Naive thymus-derived CD4-positive, alpha-beta T cell (primary cell): ENCODE data around the gene IKBKE. TPM values are rescaled to one million over a fixed set of nuclear protein-coding genes. Genes with fewer than 3 reads are reported as not detected.

ENCODE experiments used
- ATAC-seq: fragments of 150-1000 bp; cut with Tn5 transposase; 2 replicates; pipeline ENCODE4 v1.10.0; 2021; ENCODE audit warnings: mild to moderate bottlenecking, moderate library complexity
- CTCF ChIA-PET: fragments of 350-600 bp; sonication (Branson Sonifier 250); formaldehyde crosslinking; loops from one replicate; lab custom pipeline; 2021; ENCODE audit warnings: antibody characterized with exemption; lab: Charles Lee
- POLR2A ChIA-PET: fragments of 350-600 bp; sonication (Branson Sonifier 250); formaldehyde crosslinking; loops from one replicate; lab custom pipeline; 2021; ENCODE audit warnings: antibody characterized with exemption, inconsistent platforms; lab: Charles Lee
- DNase-seq, 9 donors: peaks; one replicate each; pipeline versions ENCODE4 v3.0.0 to v3.0.0-alpha.2; 2020 to 2022; ENCODE audit warnings: mixed read lengths in 1 of 9
- H3K27ac ChIP-seq: one replicate; pipeline ENCODE4 v1.7.0; 2013; ENCODE audit warnings: mild to moderate bottlenecking, low read depth, low read length, moderate library complexity
- H3K27me3 ChIP-seq, 2 donors: one replicate each; pipeline ENCODE4 v1.7.0; 2013; ENCODE audit warnings: low read length in 2 of 2, mild to moderate bottlenecking in 2 of 2, moderate library complexity in 2 of 2; ENCODE audit not compliant: control insufficient read depth in 2 of 2, insufficient read depth in 2 of 2
- H3K36me3 ChIP-seq, 3 experiments: 1 replicate in 2 of 3; 2 replicates in 1 of 3; pipeline ENCODE4 v1.7.0; 2013; ENCODE audit warnings: low read length in 3 of 3, mild to moderate bottlenecking in 3 of 3, moderate library complexity in 1 of 3; ENCODE audit not compliant: insufficient read depth in 3 of 3, control insufficient read depth in 2 of 3
- H3K4me1 ChIP-seq, 2 donors: one replicate each; pipeline ENCODE4 v1.7.0; 2013; ENCODE audit warnings: low read length in 2 of 2, mild to moderate bottlenecking in 2 of 2, moderate library complexity in 1 of 2; ENCODE audit not compliant: control insufficient read depth in 2 of 2, insufficient read depth in 2 of 2
- H3K4me3 ChIP-seq: 2 replicates; pipeline ENCODE4 v1.7.0; 2013; ENCODE audit warnings: mild to moderate bottlenecking, low read length
- H3K9me3 ChIP-seq, 3 experiments: 1 replicate in 2 of 3; 2 replicates in 1 of 3; pipeline ENCODE4 v1.7.0; 2013; ENCODE audit warnings: low read length in 3 of 3; ENCODE audit not compliant: control insufficient read depth in 2 of 3
- H3K27ac Mint-ChIP-seq, 9 donors: one replicate each; pipeline ENCODE4 v1.8.0; 2020 to 2022; ENCODE audit warnings: mixed read lengths in 9 of 9, mild to moderate bottlenecking in 8 of 9, moderate library complexity in 5 of 9, inconsistent platforms in 2 of 9
- H3K27me3 Mint-ChIP-seq, 5 donors: one replicate each; pipeline ENCODE4 v1.8.0; 2021 to 2022; ENCODE audit warnings: mixed read lengths in 5 of 5, mild to moderate bottlenecking in 1 of 5
- H3K36me3 Mint-ChIP-seq, 5 donors: one replicate each; pipeline ENCODE4 v1.8.0; 2020 to 2022; ENCODE audit warnings: mixed read lengths in 5 of 5, mild to moderate bottlenecking in 3 of 5, inconsistent platforms in 1 of 5
- H3K4me1 Mint-ChIP-seq, 7 donors: one replicate each; pipeline ENCODE4 v1.8.0; 2020 to 2022; ENCODE audit warnings: mixed read lengths in 7 of 7, mild to moderate bottlenecking in 3 of 7, inconsistent platforms in 1 of 7
- H3K4me3 Mint-ChIP-seq, 10 donors: one replicate each; pipeline ENCODE4 v1.8.0; 2020 to 2022; ENCODE audit warnings: mild to moderate bottlenecking in 10 of 10, mixed read lengths in 10 of 10, moderate library complexity in 6 of 10, inconsistent platforms in 2 of 10
- H3K9me3 Mint-ChIP-seq, 11 donors: one replicate each; pipeline ENCODE4 v1.8.0; 2020 to 2022; ENCODE audit warnings: mixed read lengths in 11 of 11, mild to moderate bottlenecking in 4 of 11, inconsistent platforms in 1 of 11, moderate library complexity in 1 of 11
- intact Hi-C, 2 donors: fragments of 100-400 bp; cut with micrococcal nuclease; formaldehyde crosslinking; loops; one replicate each; pipeline ENCODE4 v1.15.1; 2023
- polyA plus RNA-seq, 2 donors: library from polyadenylated mRNA; unstranded; fragments of 300-500 nt; fragmentation: Illumina TruSeq; gene quantifications; one replicate each; pipeline ENCODE4 v1.2.3, GENCODE V29; 2021
- total RNA-seq, 6 experiments: library from RNA in 5 of 6; stranded (reverse) in 5 of 6; gene quantifications; 1 replicate in 5 of 6; 2 replicates in 1 of 6; pipeline ENCODE4 v1.2.3 and lab custom pipeline; 2021 to 2026

The IKBKE gene
- total and polyA plus RNA-seq, 7 experiments from 2014 or later: 32.5 to 177 (median 60.4) TPM

- peaks cover 55 to 93% (median 80%) of the 10 kb centered on the region in 7 donors for H3K4me1 Mint-ChIP-seq
- H3K4me1 ChIP-seq: peaks cover 64 to 66% of the 10 kb centered on the region in 2 donors
- POLR2A ChIA-PET: interaction anchor here (0.6 to 2.7 kb wide), 12 partner anchors 7 to 1028 kb away, joined by 3 to 10 read pairs (median 5); partner anchors contain the start of genes EIF2D and RASSF5
- H3K27me3 Mint-ChIP-seq: no peaks in the 10 kb centered on the region
- H3K27ac ChIP-seq: peak overlapping the region; percentile 78
- CTCF ChIA-PET: interaction anchor here (0.8 to 3.2 kb wide), 13 partner anchors 7 to 194 kb away, joined by 3 to 30 read pairs (median 6); no protein-coding TSS in a partner anchor
- no peaks in the 10 kb centered on the region for H3K27me3 ChIP-seq
- intact Hi-C loops: no loop called here
- H3K36me3 Mint-ChIP-seq: peaks cover 3 to 31% (median 5%) of the 10 kb centered on the region in 5 donors
- peaks cover 0 to 24% (median under 1%) of the 10 kb centered on the region in 3 experiments for H3K36me3 ChIP-seq
- peak overlapping the region; percentile 61 to 97 (median 86) for H3K27ac Mint-ChIP-seq
- peak in 3 of 9 donors; percentile 22 to 46 (median 40) for DNase-seq
- peak overlapping the region; percentile 88 to 95 (median 93) for H3K4me3 Mint-ChIP-seq
- H3K4me3 ChIP-seq: peak overlapping the region; percentile 98
- H3K9me3 ChIP-seq: no peaks in the 10 kb centered on the region
- ATAC-seq: peak; percentile 26
- H3K9me3 Mint-ChIP-seq: peaks cover 0 to 4% (median 0%) of the 10 kb centered on the region in 11 donors
Observed at GRCh38 chr1:206469411-206469932, 804 bp upstream of the IKBKE start.

GRCh38 chr1:206470692-206471414, 577 bp downstream of the IKBKE start:
- Histone ChIP-seq H3K4me3 (peak overlapping the region; percentile 98), H3K4me1 (peaks cover 63 to 64% of the 10 kb centered on the region in 2 donors), H3K9me3 (no peaks in the 10 kb centered on the region), H3K27me3 (no peaks in the 10 kb centered on the region), H3K36me3 (peaks cover 0 to 37% (median 8%) of the 10 kb centered on the region in 3 experiments), H3K27ac (peak overlapping the region; percentile 78)
- POLR2A ChIA-PET: interaction anchor here (0.6 to 2.7 kb wide), 14 partner anchors 8 to 451 kb away, joined by 3 to 10 read pairs (median 3); partner anchors contain the start of gene EIF2D
- CTCF ChIA-PET: interaction anchor here (0.6 to 3.2 kb wide), 19 partner anchors 8 to 534 kb away, joined by 3 to 30 read pairs (median 4); partner anchors contain the start of gene RASSF5
- intact Hi-C loops: loop anchor here (1.0 to 5.0 kb wide), 6 partner anchors 9 to 582 kb away; partner anchors contain the start of genes EIF2D (in 1 of the 2), MAPKAPK2 (in 1 of the 2), PFKFB2 (in 1 of the 2) and RASSF5 (in 1 of the 2)
- ATAC-seq: peak; percentile 51
- H3K4me1 Mint-ChIP-seq: peaks cover 56 to 82% (median 75%) of the 10 kb centered on the region in 7 donors
- H3K27ac Mint-ChIP-seq: peak overlapping the region; percentile 75 to 97 (median 86)
- H3K36me3 Mint-ChIP-seq: peaks cover 3 to 40% (median 10%) of the 10 kb centered on the region in 5 donors
- H3K27me3 Mint-ChIP-seq: no peaks in the 10 kb centered on the region
- H3K4me3 Mint-ChIP-seq: peak overlapping the region; percentile 88 to 95 (median 93)
- peaks cover 0 to 4% (median 0%) of the 10 kb centered on the region in 11 donors for H3K9me3 Mint-ChIP-seq
- peak in 6 of 9 donors; percentile 30 to 60 (median 38) for DNase-seq

GRCh38 chr1:206471415-206471801, 1.1 kb downstream of the IKBKE start:
- Histone ChIP-seq H3K4me3 (peak overlapping the region; percentile 98), H3K36me3 (peaks cover 0 to 42% (median 8%) of the 10 kb centered on the region in 3 experiments), H3K4me1 (peaks cover 57 to 58% of the 10 kb centered on the region in 2 donors), H3K27me3 (no peaks in the 10 kb centered on the region), H3K9me3 (no peaks in the 10 kb centered on the region), H3K27ac (peak overlapping the region; percentile 78)
- Mint-ChIP-seq H3K27ac (peak overlapping the region; percentile 75 to 97 (median 86)), H3K36me3 (peaks cover 3 to 41% (median 12%) of the 10 kb centered on the region in 5 donors), H3K27me3 (no peaks in the 10 kb centered on the region), H3K9me3 (no peaks in the 10 kb centered on the region), H3K4me1 (peaks cover 54 to 79% (median 71%) of the 10 kb centered on the region in 7 donors), H3K4me3 (peak overlapping the region; percentile 88 to 95 (median 93))
- ATAC-seq (no peak), DNase-seq (peak in 1 of 9 donors; percentile 41)
- intact Hi-C loops: loop anchor here (1.0 to 5.0 kb wide), 4 partner anchors 111 to 581 kb away; partner anchors contain the start of genes EIF2D (in 1 of the 2), MAPKAPK2 (in 1 of the 2) and PFKFB2 (in 1 of the 2)
- ChIA-PET POLR2A (interaction anchor here (0.8 to 2.7 kb wide), 6 partner anchors 8 to 141 kb away, joined by 3 to 10 read pairs (median 4); partner anchors contain the start of gene EIF2D), CTCF (interaction anchor here (0.6 to 3.2 kb wide), 11 partner anchors 7 to 533 kb away, joined by 3 to 30 read pairs (median 5); partner anchors contain the start of gene RASSF5)

- Mint-ChIP-seq H3K27ac (peak overlapping the region; percentile 75 to 97 (median 86)), H3K36me3 (peaks cover 7 to 46% (median 12%) of the 10 kb centered on the region in 5 donors), H3K4me1 (peaks cover 48 to 73% (median 65%) of the 10 kb centered on the region in 7 donors), H3K9me3 (no peaks in the 10 kb centered on the region), H3K27me3 (no peaks in the 10 kb centered on the region), H3K4me3 (peak overlapping the region; percentile 88 to 95 (median 93))
- ChIA-PET POLR2A (interaction anchor here (1.3 to 2.7 kb wide), 3 partner anchors 10 to 107 kb away, joined by 3 to 10 read pairs (median 4); no protein-coding TSS in a partner anchor), CTCF (interaction anchor here (0.9 to 3.2 kb wide), 4 partner anchors 10 to 507 kb away, joined by 3 to 30 read pairs (median 10); no protein-coding TSS in a partner anchor)
- Histone ChIP-seq H3K4me1 (peaks cover 51 to 52% of the 10 kb centered on the region in 2 donors), H3K4me3 (peak overlapping the region; percentile 98), H3K27ac (peak overlapping the region; percentile 78), H3K9me3 (no peaks in the 10 kb centered on the region), H3K27me3 (no peaks in the 10 kb centered on the region), H3K36me3 (peaks cover 0 to 48% (median 8%) of the 10 kb centered on the region in 3 experiments)
- ATAC-seq (no peak), DNase-seq (no peak)
- intact Hi-C loops: loop anchor here in 1 of 2 donors (5.0 kb wide), 1 partner anchor 110 kb away; no protein-coding TSS in a partner anchor
Observed at GRCh38 chr1:206472024-206472423, 1.7 kb downstream of the IKBKE start.

- Histone ChIP-seq H3K4me1 (peaks cover 47 to 48% of the 10 kb centered on the region in 2 donors), H3K27ac (peak overlapping the region; percentile 78), H3K27me3 (no peaks in the 10 kb centered on the region), H3K36me3 (peaks cover 1 to 53% (median 8%) of the 10 kb centered on the region in 3 experiments), H3K4me3 (peak overlapping the region; percentile 98), H3K9me3 (no peaks in the 10 kb centered on the region)
- no peaks in the 10 kb centered on the region for H3K9me3 Mint-ChIP-seq
- H3K27me3 Mint-ChIP-seq: no peaks in the 10 kb centered on the region
- DNase-seq (peak in 3 of 9 donors; percentile 7 to 64 (median 24)), ATAC-seq (peak; percentile 18)
- H3K4me1 Mint-ChIP-seq: peaks cover 44 to 69% (median 61%) of the 10 kb centered on the region in 7 donors
- intact Hi-C loops: loop anchor here in 1 of 2 donors (5.0 kb wide), 1 partner anchor 110 kb away; no protein-coding TSS in a partner anchor
- peaks cover 9 to 48% (median 12%) of the 10 kb centered on the region in 5 donors for H3K36me3 Mint-ChIP-seq
- H3K4me3 Mint-ChIP-seq: peak overlapping the region; percentile 88 to 95 (median 93)
- peak overlapping the region; percentile 75 to 97 (median 86) for H3K27ac Mint-ChIP-seq
- ChIA-PET CTCF (interaction anchor here (1.3 to 3.2 kb wide), 2 partner anchors 10 to 111 kb away, joined by 4 to 30 read pairs; no protein-coding TSS in a partner anchor), POLR2A (interaction anchor here (1.9 to 2.7 kb wide), 2 partner anchors 10 to 106 kb away, joined by 4 to 10 read pairs; no protein-coding TSS in a partner anchor)
Observed at GRCh38 chr1:206472454-206472853, 2.2 kb downstream of the IKBKE start.
